ENCODE results near the gene OR2T29.

DNA sequence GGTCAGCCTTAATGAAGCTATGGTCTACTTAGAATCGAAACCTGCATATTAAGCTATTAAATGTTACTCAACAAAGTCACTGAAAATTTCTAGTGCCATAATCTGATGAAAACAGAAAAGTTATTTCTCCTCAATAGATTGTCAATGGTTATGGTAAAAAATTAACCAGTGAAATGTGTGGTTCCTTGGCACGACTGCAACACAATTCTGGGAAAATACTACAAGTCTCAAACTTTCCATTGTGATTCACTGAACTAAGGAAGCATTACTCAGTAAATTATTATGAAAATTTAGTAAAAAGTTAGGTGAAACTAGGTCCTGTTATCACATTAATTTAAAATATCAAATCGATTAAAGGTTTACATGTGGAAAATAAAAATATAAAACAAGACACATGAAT lies 47.7 kb upstream of the OR2T29 start:
- TF ChIP-seq RXRA (IDR thresholded peaks at IDR 0.05; ENCODE audit: insufficient read depth, low read depth, low read length) (no peak), EZH2 (IDR thresholded peaks at IDR 0.05; ENCODE audit: low read depth, low read length, severe bottlenecking) (no peak), SAP30 (IDR thresholded peaks at IDR 0.05; ENCODE audit: insufficient read depth, insufficient replicate concordance, low read length) (no peak), CEBPB (IDR thresholded peaks at IDR 0.05; ENCODE audit: low read depth, low read length) (no peak), CREB1 (IDR thresholded peaks at IDR 0.05) (no peak), JUND (IDR thresholded peaks at IDR 0.05; ENCODE audit: low read length) (no peak)
- TF ChIP-seq, protein P1, sequence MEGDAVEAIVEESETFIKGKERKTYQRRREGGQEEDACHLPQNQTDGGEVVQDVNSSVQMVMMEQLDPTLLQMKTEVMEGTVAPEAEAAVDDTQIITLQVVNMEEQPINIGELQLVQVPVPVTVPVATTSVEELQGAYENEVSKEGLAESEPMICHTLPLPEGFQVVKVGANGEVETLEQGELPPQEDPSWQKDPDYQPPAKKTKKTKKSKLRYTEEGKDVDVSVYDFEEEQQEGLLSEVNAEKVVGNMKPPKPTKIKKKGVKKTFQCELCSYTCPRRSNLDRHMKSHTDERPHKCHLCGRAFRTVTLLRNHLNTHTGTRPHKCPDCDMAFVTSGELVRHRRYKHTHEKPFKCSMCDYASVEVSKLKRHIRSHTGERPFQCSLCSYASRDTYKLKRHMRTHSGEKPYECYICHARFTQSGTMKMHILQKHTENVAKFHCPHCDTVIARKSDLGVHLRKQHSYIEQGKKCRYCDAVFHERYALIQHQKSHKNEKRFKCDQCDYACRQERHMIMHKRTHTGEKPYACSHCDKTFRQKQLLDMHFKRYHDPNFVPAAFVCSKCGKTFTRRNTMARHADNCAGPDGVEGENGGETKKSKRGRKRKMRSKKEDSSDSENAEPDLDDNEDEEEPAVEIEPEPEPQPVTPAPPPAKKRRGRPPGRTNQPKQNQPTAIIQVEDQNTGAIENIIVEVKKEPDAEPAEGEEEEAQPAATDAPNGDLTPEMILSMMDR (IDR thresholded peaks at IDR 0.05; ENCODE audit: control extremely low read depth in 1 of 3, insufficient read depth in 1 of 3, low read depth in 1 of 3, low read length in 3 of 3): no peak
